ENCODE results near the gene COX18. TPM values are rescaled to one million over a fixed set of nuclear protein-coding genes. Genes with fewer than 3 reads are reported as not detected.

The COX18 gene
- total RNA-seq, 1 experiment from 2014 or later, result 20.5 TPM

- no peak overlapping the region for H3K4me2 ChIP-seq (ENCODE audit: insufficient read depth, insufficient read length, low read length)
- H3K79me2 ChIP-seq (ENCODE audit: insufficient read depth, low read length), result no peaks in the 10 kb centered on the region
- Mint-ChIP-seq H3K4me3 (no peak overlapping the region), H3K36me3 (ENCODE audit: insufficient read depth in 1 of 3, low read depth in 3 of 3) (no peaks in the 10 kb centered on the region), H3K27me3 (ENCODE audit: low read depth) (no peaks in the 10 kb centered on the region), H3K27ac (no peak overlapping the region), H3K9me3 (no peaks in the 10 kb centered on the region), H3K4me1 (0 out of 4 replicates have a peak, but pooled peaks cover 0 to 2% of the 10 kb centered on the region in 2 experiments)
- no peak overlapping the region for H3K56ac ChIP-seq (ENCODE audit: insufficient read length, low read depth, low read length)
- DNase-seq, result no peak
- H3K9ac ChIP-seq (ENCODE audit: extremely low read depth, insufficient read length, low read length), result no peak overlapping the region
- H3K27ac ChIP-seq (ENCODE audit: insufficient read length, low read depth, low read length), result no peak overlapping the region
- H4K8ac ChIP-seq (replicated peaks; ENCODE audit: insufficient read length, low read depth, low read length), result no peak overlapping the region
- H3K27me3 ChIP-seq (ENCODE audit: insufficient read depth, low read length), result no peaks in the 10 kb centered on the region
- H3T11ph ChIP-seq (ENCODE audit: low read length), result no peak overlapping the region
- no peak for TF ChIP-seq CTCF (conservative IDR thresholded peaks at IDR 0.05)
- H4K91ac ChIP-seq (ENCODE audit: insufficient read length, low read depth, low read length), result no peak overlapping the region
- H3K14ac ChIP-seq (ENCODE audit: insufficient read depth, low read length), result no peak overlapping the region; the same call in 1 of the 2 replicates
- H3K18ac ChIP-seq (ENCODE audit: insufficient read length, low read depth, low read length), result no peak overlapping the region
- no peaks in the 10 kb centered on the region for H3K4me1 ChIP-seq (ENCODE audit: insufficient read depth, low read length)
- no peaks in the 10 kb centered on the region for H3K9me3 ChIP-seq (ENCODE audit: control insufficient read depth, low read depth, low read length)
- H2BK15ac ChIP-seq (ENCODE audit: low read depth, low read length), result no peak overlapping the region
- H4K20me1 ChIP-seq (ENCODE audit: control insufficient read depth, insufficient read depth, insufficient read length), result no peaks in the 10 kb centered on the region
- no peak overlapping the region for H2BK120ac ChIP-seq (ENCODE audit: low read depth, low read length, poor library complexity, severe bottlenecking)
- no CpG with 5 or more reads among the region's 4 CpGs for WGBS (ENCODE audit: extremely low coverage, insufficient read length, low lambda C conversion rate)
- no peak overlapping the region for H2BK20ac ChIP-seq (ENCODE audit: low read depth, low read length, poor library complexity, severe bottlenecking)
- no peak overlapping the region for H3K23ac ChIP-seq (ENCODE audit: insufficient read length, low read depth, low read length)
- H3K79me1 ChIP-seq (ENCODE audit: insufficient read depth, low read depth, low read length, poor library complexity, severe bottlenecking), result no peaks in the 10 kb centered on the region
- no peak overlapping the region for H2AK5ac ChIP-seq (ENCODE audit: insufficient read length, low read length)
- no peak overlapping the region for H2AFZ ChIP-seq (ENCODE audit: low read length)
- H3K23me2 ChIP-seq (ENCODE audit: insufficient read length, low read depth, low read length, poor library complexity, severe bottlenecking), result no peaks in the 10 kb centered on the region
- H2BK12ac ChIP-seq (ENCODE audit: insufficient read length, low read depth, low read length), result no peak overlapping the region
- no peak overlapping the region for H4K5ac ChIP-seq (ENCODE audit: insufficient read length, low read depth, low read length)
- H2BK5ac ChIP-seq (ENCODE audit: insufficient read length, low read length), result no peak overlapping the region
- H3K4ac ChIP-seq (ENCODE audit: low read depth, low read length), result no peak overlapping the region
Measured at GRCh38 chr4:73010789-73011628, 58.5 kb downstream of the COX18 start.
